IMR-90 (cell line): Measurements from ENCODE around the gene URM1. TPM values are rescaled to one million over a fixed set of nuclear protein-coding genes. Genes with fewer than 3 reads are reported as not detected.

Source experiments
- ATAC-seq: fragments of 200-7000 bp; cut with Tn5 transposase; 2 replicates; pipeline ENCODE4 v1.9.1; 2020; ENCODE audit warnings: low read depth, mild to moderate bottlenecking, moderate library complexity
- BruUV-seq: library from RNA; stranded (reverse); fragments of 400-500 nt; replicated peaks from 2 replicates; lab custom pipeline; 2021; lab: Mats Ljungman, UMichigan
- CTCF ChIA-PET: fragments of 300-600 bp; formaldehyde crosslinking; extraction: SDS; loops from one replicate; lab custom pipeline; 2021; ENCODE audit warnings: antibody characterized with exemption; lab: Yijun Ruan, JAX
- POLR2A ChIA-PET: fragments of 300-600 bp; sonication (Branson Sonifier 250); formaldehyde crosslinking; loops from one replicate; lab custom pipeline; 2022; ENCODE audit warnings: antibody characterized with exemption; ENCODE audit not compliant: unreplicated experiment; lab: Charles Lee
- DNase-seq: peaks from one replicate; pipeline ENCODE4 v3.0.0; 2013
- H2AFZ ChIP-seq: replicated peaks from 2 replicates; pipeline ENCODE3; 2013; ENCODE audit warnings: low read length, mild to moderate bottlenecking; ENCODE audit not compliant: poor library complexity
- H2AK5ac ChIP-seq: 2 replicates; pipeline ENCODE4 v1.6.1; 2013; ENCODE audit warnings: low read depth, low read length, inconsistent platforms
- H2AK9ac ChIP-seq: replicated peaks from 2 replicates; pipeline ENCODE3; 2013; ENCODE audit warnings: mild to moderate bottlenecking, low read depth, low read length, moderate library complexity; ENCODE audit not compliant: poor library complexity
- H2BK120ac ChIP-seq: 2 replicates; pipeline ENCODE4 v1.6.1; 2013; ENCODE audit warnings: low read depth, low read length, inconsistent platforms
- H2BK15ac ChIP-seq: 3 replicates; pipeline ENCODE4 v1.6.1; 2013; ENCODE audit warnings: low read depth, low read length, inconsistent platforms
- H2BK20ac ChIP-seq: 2 replicates; pipeline ENCODE4 v1.6.1; 2013; ENCODE audit warnings: low read depth, mild to moderate bottlenecking, inconsistent platforms, low read length, moderate library complexity
- H2BK5ac ChIP-seq: 2 replicates; pipeline ENCODE4 v1.6.1; 2013; ENCODE audit warnings: mild to moderate bottlenecking, low read depth, low read length, inconsistent platforms; ENCODE audit not compliant: poor library complexity, severe bottlenecking
- H3K14ac ChIP-seq: replicated peaks from 2 replicates; pipeline ENCODE4 v1.6.1; 2013; ENCODE audit warnings: low read depth, low read length, inconsistent platforms
- H3K18ac ChIP-seq: 2 replicates; pipeline ENCODE4 v1.6.1; 2013; ENCODE audit warnings: low read depth, low read length, control low read depth
- H3K23ac ChIP-seq: 2 replicates; pipeline ENCODE4 v1.6.1; 2013; ENCODE audit warnings: low read depth, low read length, inconsistent platforms
- H3K27ac ChIP-seq: 2 replicates; pipeline ENCODE4 v1.5.1; 2013; ENCODE audit warnings: mild to moderate bottlenecking, control low read depth, low read length; ENCODE audit not compliant: insufficient read depth
- H3K27me3 ChIP-seq: 2 replicates; pipeline ENCODE4 v1.6.1; 2013; ENCODE audit warnings: low read length; ENCODE audit not compliant: control insufficient read depth, insufficient read depth
- H3K36me3 ChIP-seq: 2 replicates; pipeline ENCODE4 v1.6.1; 2013; ENCODE audit warnings: low read length, mixed read lengths; ENCODE audit not compliant: control insufficient read depth, insufficient read depth
- H3K4ac ChIP-seq: 2 replicates; pipeline ENCODE4 v1.6.1; 2013; ENCODE audit warnings: low read depth, low read length, inconsistent platforms
- H3K4me1 ChIP-seq: 2 replicates; pipeline ENCODE4 v1.6.1; 2013; ENCODE audit warnings: low read length, mixed read lengths; ENCODE audit not compliant: control insufficient read depth, insufficient read depth
- H3K4me2 ChIP-seq: 2 replicates; pipeline ENCODE4 v1.6.1; 2013; ENCODE audit warnings: low read depth, mild to moderate bottlenecking, control low read depth, low read length, moderate library complexity
- H3K4me3 ChIP-seq: 2 replicates; pipeline ENCODE4 v1.5.1; 2013; ENCODE audit warnings: low read depth, mild to moderate bottlenecking, control low read depth, low read length, moderate library complexity; ENCODE audit not compliant: insufficient read depth
- H3K56ac ChIP-seq: 2 replicates; pipeline ENCODE4 v1.6.1; 2013; ENCODE audit warnings: low read length, inconsistent platforms; ENCODE audit not compliant: insufficient read depth; ENCODE audit errors: extremely low read depth
- H3K79me1 ChIP-seq, 2 experiments: 2 replicates each; pipeline ENCODE4 v1.6.1; 2013; ENCODE audit warnings: low read length in 2 of 2, inconsistent platforms in 1 of 2, low read depth in 1 of 2
- H3K9ac ChIP-seq: 2 replicates; pipeline ENCODE4 v1.6.1; 2013; ENCODE audit warnings: low read depth, low read length, control low read depth
- H3K9me1 ChIP-seq: 2 replicates; pipeline ENCODE4 v1.6.1; 2013; ENCODE audit warnings: low read length, inconsistent platforms; ENCODE audit not compliant: insufficient read depth
- H3K9me3 ChIP-seq: 2 replicates; pipeline ENCODE4 v1.6.1; 2013; ENCODE audit warnings: low read length; ENCODE audit not compliant: control insufficient read depth, insufficient read depth
- H4K20me1 ChIP-seq: 2 replicates; pipeline ENCODE4 v1.6.1; 2013; ENCODE audit warnings: low read length, inconsistent platforms; ENCODE audit not compliant: insufficient read depth
- H4K5ac ChIP-seq: 2 replicates; pipeline ENCODE4 v1.6.1; 2013; ENCODE audit warnings: mild to moderate bottlenecking, low read depth, low read length, control low read depth
- H4K8ac ChIP-seq, 2 experiments: 2 replicates each; pipeline ENCODE4 v1.6.1; 2013; ENCODE audit warnings: low read depth in 2 of 2, low read length in 2 of 2, control low read depth in 1 of 2, inconsistent platforms in 1 of 2
- H4K91ac ChIP-seq: 2 replicates; pipeline ENCODE4 v1.6.1; 2013; ENCODE audit warnings: low read depth, low read length, inconsistent platforms; ENCODE audit not compliant: insufficient read depth
- FOS ChIP-seq: fragments of 150-350 bp; IDR thresholded peaks from 2 replicates; pipeline ENCODE4 v1.6.1; 2016; ENCODE audit warnings: low read depth, low read length
- MXI1 ChIP-seq: IDR thresholded peaks from 2 replicates; pipeline ENCODE4 v1.6.1; 2012; ENCODE audit warnings: low read depth, mild to moderate bottlenecking, low read length, moderate library complexity, borderline replicate concordance
- WGBS, 2 experiments: methylation state at CpG; one replicate each; pipeline versions ENCODE4 v1.1.5 to v1.1.7; 2013; ENCODE audit warnings: missing lambda C conversion rate in 2 of 2; ENCODE audit not compliant: insufficient read length in 1 of 2; ENCODE audit errors: extremely low coverage in 2 of 2; 5-methylcytosine and 5-hydroxymethylcytosine counted together
- dilution Hi-C: fragments of 300-500 bp; cut with HindIII; formaldehyde crosslinking; loops from one replicate; pipeline ENCODE4 v1.14.3; 2018; ENCODE audit warnings: low sequenced_read_pairs; ENCODE audit not compliant: unreplicated experiment
- in situ Hi-C: fragments of 300-500 bp; cut with MboI; formaldehyde crosslinking; loops from 3 replicates; pipeline ENCODE4 v1.14.3; 2019; ENCODE audit warnings: low sequenced_read_pairs, inconsistent platforms, mixed read lengths
- intact Hi-C: fragments of 100-400 bp; cut with micrococcal nuclease; formaldehyde crosslinking; loops from 2 replicates; pipeline ENCODE4 v1.10.0; 2022
- polyA plus RNA-seq, 3 experiments: library from polyadenylated mRNA; depleted of rRNA; stranded (reverse); fragments of >200 nt; gene quantifications; 2 replicates each; pipeline ENCODE4 v1.2.3, GENCODE V29; 2012; ENCODE audit warnings: low replicate concordance in 1 of 3
- total RNA-seq: library from RNA; depleted of rRNA; stranded (reverse); fragments of >200 nt; gene quantifications from 2 replicates; pipeline ENCODE4 v1.2.3, GENCODE V29; 2012

URM1 gene
- total and polyA plus RNA-seq, 2 of the 4 experiments (the other 2 are of a cell fraction), result 33.2 to 66.9 TPM

DNA sequence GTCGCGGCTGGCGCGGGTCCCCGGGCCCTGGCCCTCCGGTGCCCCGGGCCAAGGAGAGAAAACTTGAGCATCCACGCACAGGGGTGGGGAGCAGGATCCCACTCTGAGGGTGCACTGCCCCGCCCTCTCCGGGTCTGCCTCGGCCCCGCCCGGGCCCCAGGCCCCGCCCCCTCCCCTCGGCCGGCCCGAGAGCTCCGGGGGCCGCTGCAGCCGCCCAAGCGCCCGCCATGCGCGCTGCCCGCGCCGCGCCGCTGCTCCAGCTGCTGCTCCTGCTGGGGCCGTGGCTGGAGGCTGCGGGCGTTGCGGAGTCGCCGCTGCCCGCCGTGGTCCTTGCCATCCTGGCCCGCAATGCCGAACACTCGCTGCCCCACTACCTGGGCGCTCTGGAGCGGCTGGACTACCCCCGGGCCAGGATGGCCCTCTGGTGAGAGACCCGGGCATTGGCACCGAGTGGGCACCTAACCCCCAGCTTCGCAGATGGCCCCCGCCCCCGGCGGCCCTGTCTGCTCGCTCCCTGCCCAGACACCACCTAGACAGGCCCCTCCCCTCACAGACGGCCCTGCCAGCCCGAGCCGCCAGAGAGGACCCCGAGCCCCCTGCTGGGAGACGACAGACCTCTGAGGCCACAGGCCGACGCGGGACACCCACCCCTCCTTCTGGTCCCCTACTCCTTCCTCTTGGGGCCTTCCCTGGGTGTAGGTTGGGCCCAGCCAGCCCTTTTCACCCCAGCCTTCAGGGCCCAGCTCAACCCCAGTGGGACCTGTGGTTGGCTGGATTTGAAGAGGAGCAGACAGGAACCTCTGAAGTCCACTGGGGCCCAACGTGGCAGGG, 49.7 kb downstream of the URM1 start, which contains the start of gene CERCAM:
TSS of gene CERCAM (plus strand) at position 207 of the 831 bp plus-strand sequence. CDS start at position 228, 21 bp downstream.
- H3K36me3 ChIP-seq, result peaks cover 3% of the 10 kb centered on the region; the same call in 1 of the 2 replicates
- H2BK20ac ChIP-seq, result no peak within 1 kb of the TSS
- TF ChIP-seq FOS (no peak), MXI1 (0 out of 2 replicates have a peak, but pooled peaks have one; percentile 29)
- peak within 1 kb of the TSS; percentile 87 to 94; a peak in 3 of 4 replicates for H4K8ac ChIP-seq
- H2BK5ac ChIP-seq, result peak within 1 kb of the TSS; percentile 82
- H3K9ac ChIP-seq, result peak within 1 kb of the TSS; percentile 67
- H3K27ac ChIP-seq, result peak within 1 kb of the TSS; percentile 77
- H3K79me1 ChIP-seq, result peaks cover 4 to 20% of the 10 kb centered on the region in 2 experiments; a peak in 3 of 4 replicates
- peak within 1 kb of the TSS; percentile 93 for H3K4me2 ChIP-seq
- peak within 1 kb of the TSS; percentile 49 for H3K56ac ChIP-seq
- H3K27me3 ChIP-seq, result peaks cover 8% of the 10 kb centered on the region
- no peaks in the 10 kb centered on the region for H3K9me3 ChIP-seq
- peak within 1 kb of the TSS; percentile 93 for H3K4ac ChIP-seq
- intact Hi-C loops, result no loop called here
- H3K18ac ChIP-seq, result peak within 1 kb of the TSS; percentile 33
- H3K4me3 ChIP-seq, result peak within 1 kb of the TSS; percentile 96
- H2AFZ ChIP-seq, result peak within 1 kb of the TSS; percentile 100
- 0% methylated on average over 20 of the region's 59 CpGs; no CpG with 5 or more reads in 1 of the 2 experiments for WGBS, 2 experiments
- dilution Hi-C loops, result no loop called here
- H4K20me1 ChIP-seq, result no peaks in the 10 kb centered on the region
- no peak within 1 kb of the TSS; the same call in 2 of the 3 replicates for H2BK15ac ChIP-seq
- DNase-seq, result peak; percentile 25
- peak within 1 kb of the TSS; percentile 39; the same call in 1 of the 2 replicates for H2BK120ac ChIP-seq
- ChIA-PET POLR2A (interaction anchor here (0.5 to 0.6 kb wide), 4 partner anchors 37 to 234 kb away, joined by 3 to 12 read pairs (median 4); no protein-coding TSS in a partner anchor), CTCF (interaction anchor here (0.5 to 2.5 kb wide), 6 partner anchors 9 to 263 kb away, joined by 3 to 16 read pairs (median 4); no protein-coding TSS in a partner anchor)
- peak; percentile 93 for ATAC-seq
- H3K14ac ChIP-seq, result peak within 1 kb of the TSS; percentile 79
- peak within 1 kb of the TSS; percentile 68 for H4K91ac ChIP-seq
- BruUV-seq, result no TSS peak
- peak within 1 kb of the TSS; percentile 96; the same call in 1 of the 2 replicates for H3K23ac ChIP-seq
- H4K5ac ChIP-seq, result peak within 1 kb of the TSS; percentile 62
- H2AK9ac ChIP-seq, result peak within 1 kb of the TSS; percentile 99
- in situ Hi-C loops, result no loop called here
- peak within 1 kb of the TSS; percentile 12; the same call in 1 of the 2 replicates for H2AK5ac ChIP-seq
- no peaks in the 10 kb centered on the region for H3K9me1 ChIP-seq
- H3K4me1 ChIP-seq, result peaks cover 7% of the 10 kb centered on the region
